GM19395 (cell line): ENCODE data around the gene KLF13.
A peak's percentile ranks its signal among the peaks of the same experiment; 100 is the strongest.

Experiments
- ATAC-seq: cut with Tn5 transposase; IDR thresholded peaks from one replicate; pipeline ENCODE4 v1.9.1; 2021; ENCODE audit warnings: mild to moderate bottlenecking, moderate library complexity; ENCODE audit not compliant: unreplicated experiment

The KLF13 gene

GRCh38 chr15:31377030-31377429 lies 50.4 kb downstream of the KLF13 start:
- ATAC-seq, result no peak

- no peak for ATAC-seq
Measured at GRCh38 chr15:31378363-31378903, 51.8 kb downstream of the KLF13 start.

DNA sequence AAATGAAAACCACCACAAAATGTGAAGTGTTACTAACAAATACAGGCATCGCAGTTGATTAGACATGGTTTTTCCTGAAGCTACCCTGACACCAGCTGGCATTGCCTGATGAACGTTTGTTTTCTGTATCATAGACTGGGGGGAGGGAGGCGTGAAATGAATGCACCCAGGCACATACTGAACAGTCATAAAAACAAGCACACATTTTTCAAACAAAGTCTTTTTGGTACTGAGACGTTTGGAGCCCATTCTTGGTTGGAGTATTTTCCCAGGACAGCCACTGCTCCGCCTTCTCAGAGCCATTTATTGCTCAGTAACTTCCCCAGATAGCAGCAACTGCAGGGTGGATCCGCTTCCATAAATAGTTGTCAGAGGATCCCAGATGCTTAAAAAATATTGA lies 52.4 kb downstream of the KLF13 start:
- no peak for ATAC-seq

DNA sequence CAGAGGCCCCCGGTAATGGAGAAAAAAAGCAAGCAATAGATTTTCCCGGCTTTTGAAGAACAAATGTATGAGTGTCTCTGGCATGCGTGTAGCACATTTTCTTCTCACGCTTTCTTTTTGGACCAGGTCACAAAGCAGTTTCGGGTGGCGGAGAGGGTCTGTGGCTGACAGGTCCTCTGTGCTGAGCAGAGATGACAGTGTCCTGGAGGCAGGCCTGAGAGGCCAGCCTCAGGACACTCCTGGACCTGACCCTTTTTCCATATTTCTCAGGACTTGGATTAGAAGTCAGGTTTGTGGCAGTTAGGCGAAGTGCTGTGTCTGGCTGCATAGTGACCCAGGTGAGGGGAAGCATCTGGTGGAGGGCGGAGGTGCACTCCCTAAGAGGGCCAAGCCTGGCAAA lies 52.9 kb downstream of the KLF13 start:
- no peak for ATAC-seq

GRCh38 chr15:31381801-31382712 lies 55.4 kb downstream of the KLF13 start:
- ATAC-seq, result no peak

DNA sequence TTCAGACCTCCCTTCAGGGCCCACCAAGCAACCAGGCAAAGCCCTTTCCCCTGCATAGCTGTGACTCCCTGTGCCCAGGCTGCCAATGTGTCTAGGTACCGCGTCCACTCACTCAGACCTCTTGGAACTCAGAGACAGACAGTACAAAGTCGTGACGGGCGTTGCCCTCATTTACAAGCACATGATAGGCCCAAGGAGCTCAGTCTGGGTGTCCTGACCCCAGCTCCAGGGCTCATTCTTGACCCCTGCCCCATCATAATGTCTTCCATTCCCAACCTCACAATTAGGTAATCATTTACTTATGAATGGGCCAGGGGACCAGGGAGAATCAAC lies 56.0 kb downstream of the KLF13 start:
- no peak for ATAC-seq

GRCh38 chr15:31383139-31383538 lies 56.5 kb downstream of the KLF13 start:
- no peak for ATAC-seq

DNA sequence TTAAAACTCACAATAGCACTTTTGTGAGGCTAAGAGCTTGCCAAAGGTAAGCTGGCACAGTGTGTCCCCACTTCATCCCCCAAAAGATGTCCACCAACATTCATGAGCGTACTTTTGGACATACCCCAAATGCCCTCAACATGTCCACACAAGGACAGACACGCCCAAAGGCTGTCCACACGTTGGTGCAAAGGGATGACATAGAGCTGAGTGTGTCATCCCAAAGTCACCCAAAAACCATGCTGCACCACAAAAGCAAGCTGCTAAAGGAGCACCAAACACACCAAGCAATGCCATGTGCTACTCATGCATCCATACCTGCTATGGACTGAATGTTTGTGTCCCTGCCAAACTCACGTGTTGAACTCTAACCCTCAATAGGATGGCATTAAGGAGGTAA lies 57.9 kb downstream of the KLF13 start:
- ATAC-seq, result no peak

- ATAC-seq, result no peak
Measured at GRCh38 chr15:31385736-31386135, 59.1 kb downstream of the KLF13 start.

DNA sequence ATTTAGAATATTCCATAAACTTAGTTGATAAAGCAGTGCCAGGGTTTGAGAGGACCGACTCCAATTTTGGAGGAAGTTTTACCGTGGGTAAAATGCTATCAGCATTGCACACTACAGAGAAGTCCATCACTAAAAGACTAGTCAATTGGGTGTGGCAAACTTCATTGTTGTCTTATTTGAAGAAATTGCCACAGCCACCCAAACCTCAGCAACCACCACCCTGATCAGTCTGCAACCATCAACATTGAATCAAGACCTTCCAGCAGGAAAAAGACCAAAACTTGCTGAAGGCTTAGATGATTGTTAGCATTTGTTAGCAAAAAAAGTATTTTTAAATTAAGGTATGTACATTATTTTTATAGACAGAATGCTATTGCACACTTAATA lies 60.5 kb downstream of the KLF13 start:
- no peak for ATAC-seq

- no peak for ATAC-seq
Measured at GRCh38 chr15:31387479-31388118, 61.0 kb downstream of the KLF13 start.

DNA sequence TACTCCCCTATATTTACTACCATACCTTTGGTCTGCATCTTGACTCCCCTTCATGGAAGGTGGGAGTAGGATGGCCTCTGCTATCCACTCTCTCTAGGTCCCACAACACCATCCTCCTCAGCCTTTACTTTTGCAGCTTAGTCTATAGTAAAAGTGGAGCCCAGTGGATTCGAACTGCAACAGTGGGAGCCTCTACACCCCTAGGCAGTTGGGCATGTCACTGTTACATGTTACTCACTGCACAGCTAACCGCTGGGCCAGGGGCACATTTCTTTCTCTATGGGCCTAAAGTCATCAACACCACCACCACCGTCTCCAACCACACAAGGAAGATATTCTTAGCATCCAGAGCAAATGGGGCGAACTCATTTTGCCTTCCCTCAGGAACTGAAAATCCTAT lies 62.9 kb downstream of the KLF13 start:
- no peak for ATAC-seq

- no peak for ATAC-seq
Measured at GRCh38 chr15:31390029-31390428, 63.4 kb downstream of the KLF13 start.

- no peak for ATAC-seq
Measured at GRCh38 chr15:31390777-31391486, 64.3 kb downstream of the KLF13 start.

GRCh38 chr15:31391687-31392671 lies 65.3 kb downstream of the KLF13 start:
- peak; percentile 83 for ATAC-seq

GRCh38 chr15:31392761-31393401 lies 66.2 kb downstream of the KLF13 start:
- ATAC-seq, result peak; percentile 30

GRCh38 chr15:31393444-31394091 lies 66.9 kb downstream of the KLF13 start:
- no peak for ATAC-seq

DNA sequence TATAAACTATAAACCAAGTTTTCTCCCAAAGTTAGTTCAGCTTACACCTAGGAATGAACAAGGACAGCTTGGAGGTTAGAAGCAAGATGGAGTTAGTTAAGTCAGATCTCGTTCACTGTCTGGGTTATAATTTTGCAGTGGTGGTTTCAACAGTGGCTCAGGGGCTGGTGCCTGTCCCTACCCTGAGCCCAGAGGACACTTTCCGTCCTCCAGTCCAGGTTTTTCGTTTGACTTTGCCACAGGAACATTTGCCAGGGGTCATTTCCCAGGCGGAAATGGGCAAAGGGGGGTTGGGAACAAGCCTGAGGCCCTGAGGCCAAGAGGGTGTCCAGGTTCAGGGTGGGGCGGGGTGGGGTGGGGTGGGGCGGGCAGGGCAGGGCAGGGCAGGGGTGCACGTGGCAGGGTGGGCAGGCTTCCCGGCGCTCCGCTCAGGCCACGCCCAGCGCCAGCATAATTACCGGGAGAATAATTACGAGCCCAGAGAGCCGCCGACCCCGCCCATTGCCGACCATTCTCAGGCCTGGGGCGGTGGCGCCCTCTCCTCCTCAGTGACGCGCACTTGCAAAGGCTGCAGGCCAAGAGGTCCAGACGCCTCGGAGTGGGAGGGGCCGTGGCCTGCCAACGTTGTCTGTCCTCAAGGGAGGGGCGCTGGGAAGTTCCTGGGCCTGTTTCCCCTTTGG lies 70.4 kb downstream of the KLF13 start:
- ATAC-seq, result no peak
